ENCODE measurements around the gene EPHB2. TPM values are rescaled to one million over a fixed set of nuclear protein-coding genes. Genes with fewer than 3 reads are reported as not detected.

The EPHB2 gene
- total RNA-seq, 2 experiments from 2014 or later: not detected

DNA sequence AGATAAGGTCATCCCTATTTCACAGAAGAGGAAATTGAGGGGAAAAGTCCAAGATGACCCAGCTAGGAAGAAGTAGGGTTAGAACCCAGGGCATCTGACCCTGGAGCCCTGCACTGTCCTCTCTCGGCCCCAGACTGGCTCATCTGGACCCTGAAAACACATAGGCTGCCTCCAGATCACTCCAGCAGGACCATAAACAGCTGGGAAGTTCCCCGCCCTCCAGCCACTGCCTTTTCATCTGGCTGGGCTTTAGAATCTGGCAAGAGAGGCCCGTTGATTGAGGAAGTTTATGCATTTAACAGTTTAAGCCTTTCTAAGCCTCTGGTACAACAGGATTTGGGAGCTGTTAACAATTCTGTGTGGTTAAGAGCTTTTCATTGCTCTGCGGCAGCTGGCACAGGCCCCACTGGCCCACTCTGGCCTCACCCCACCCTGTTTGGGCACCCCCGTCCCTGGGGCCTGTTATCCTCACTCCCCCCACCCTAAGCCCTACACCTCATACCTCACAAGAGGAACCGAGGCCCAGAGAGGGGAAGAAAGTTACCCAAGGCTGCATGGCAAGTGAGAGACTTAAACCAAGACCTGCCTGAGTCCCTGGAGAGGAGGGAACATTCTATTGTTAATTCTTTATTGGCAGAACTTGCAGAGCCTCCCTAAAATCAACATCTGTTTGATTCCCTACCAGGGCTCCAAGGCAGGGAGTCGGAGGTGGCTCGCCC lies 84.2 kb downstream of the EPHB2 start:
- DNase-seq: no peak
- Mint-ChIP-seq H3K36me3 (ENCODE audit: low read depth) (no peaks in the 10 kb centered on the region), H3K4me1 (ENCODE audit: low read depth) (no peaks in the 10 kb centered on the region), H3K27me3 (ENCODE audit: low read depth) (no peaks in the 10 kb centered on the region), H3K27ac (no peak overlapping the region), H3K9me3 (no peaks in the 10 kb centered on the region), H3K4me3 (no peak overlapping the region)
- CTCF ChIA-PET: no interaction called here
- intact Hi-C loops (cut with micrococcal nuclease): no loop called here

- Mint-ChIP-seq H3K4me1 (ENCODE audit: low read depth) (no peaks in the 10 kb centered on the region), H3K27me3 (ENCODE audit: low read depth) (no peaks in the 10 kb centered on the region), H3K4me3 (no peak overlapping the region), H3K36me3 (ENCODE audit: low read depth) (no peaks in the 10 kb centered on the region), H3K9me3 (no peaks in the 10 kb centered on the region), H3K27ac (no peak overlapping the region)
- no peak for DNase-seq
- intact Hi-C loops (cut with micrococcal nuclease): no loop called here
- CTCF ChIA-PET: no interaction called here
These were observed 84.7 kb downstream of the EPHB2 start for GRCh38 chr1:22795366-22795714.

- intact Hi-C loops (cut with micrococcal nuclease): no loop called here
- Mint-ChIP-seq H3K9me3 (no peaks in the 10 kb centered on the region), H3K27ac (no peak overlapping the region), H3K4me1 (ENCODE audit: low read depth) (no peaks in the 10 kb centered on the region), H3K36me3 (ENCODE audit: low read depth) (no peaks in the 10 kb centered on the region), H3K27me3 (ENCODE audit: low read depth) (no peaks in the 10 kb centered on the region), H3K4me3 (no peak overlapping the region)
- CTCF ChIA-PET: no interaction called here
- no peak for DNase-seq
These were observed 86.0 kb downstream of the EPHB2 start for GRCh38 chr1:22796642-22797041.

GRCh38 chr1:22798083-22798482 lies 87.4 kb downstream of the EPHB2 start:
- Mint-ChIP-seq H3K27me3 (ENCODE audit: low read depth) (no peaks in the 10 kb centered on the region), H3K4me3 (no peak overlapping the region), H3K9me3 (no peaks in the 10 kb centered on the region), H3K4me1 (ENCODE audit: low read depth) (no peaks in the 10 kb centered on the region), H3K27ac (no peak overlapping the region), H3K36me3 (ENCODE audit: low read depth) (no peaks in the 10 kb centered on the region)
- DNase-seq: no peak
- intact Hi-C loops (cut with micrococcal nuclease): no loop called here
- CTCF ChIA-PET: no interaction called here

GRCh38 chr1:22799971-22800370 lies 89.3 kb downstream of the EPHB2 start:
- H3K4me1 Mint-ChIP-seq (ENCODE audit: low read depth): no peaks in the 10 kb centered on the region
- H3K27me3 Mint-ChIP-seq (ENCODE audit: low read depth): no peaks in the 10 kb centered on the region
- DNase-seq: no peak
- H3K27ac Mint-ChIP-seq: no peak overlapping the region
- intact Hi-C loops (cut with micrococcal nuclease): no loop called here
- no peak overlapping the region for H3K4me3 Mint-ChIP-seq
- no peaks in the 10 kb centered on the region for H3K36me3 Mint-ChIP-seq (ENCODE audit: low read depth)
- no peaks in the 10 kb centered on the region for H3K9me3 Mint-ChIP-seq
- CTCF ChIA-PET: no interaction called here

DNA sequence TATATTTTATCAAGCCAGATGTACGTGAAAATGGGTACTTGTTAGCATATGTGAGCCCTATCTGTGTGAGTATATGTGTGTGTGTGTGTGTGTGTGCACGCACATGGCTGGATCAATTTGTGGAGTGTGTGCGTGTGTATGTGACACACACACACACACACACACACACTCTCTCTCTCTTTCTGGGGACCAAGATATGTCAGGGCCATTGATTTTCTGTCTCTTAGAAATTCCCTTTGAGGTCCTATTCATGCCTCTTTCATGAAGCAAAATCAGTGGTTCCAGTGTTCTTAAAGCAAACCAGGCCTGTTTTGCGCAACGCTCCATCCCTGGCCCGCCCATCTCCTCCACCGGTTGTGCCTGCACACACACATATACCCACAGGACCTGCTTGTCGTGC lies 90.0 kb downstream of the EPHB2 start:
- intact Hi-C loops (cut with micrococcal nuclease): no loop called here
- Mint-ChIP-seq H3K4me1 (ENCODE audit: low read depth) (no peaks in the 10 kb centered on the region), H3K27ac (no peak overlapping the region), H3K9me3 (no peaks in the 10 kb centered on the region), H3K4me3 (no peak overlapping the region), H3K27me3 (ENCODE audit: low read depth) (peaks cover 2% of the 10 kb centered on the region), H3K36me3 (ENCODE audit: low read depth) (no peaks in the 10 kb centered on the region)
- CTCF ChIA-PET: no interaction called here
- no peak for DNase-seq

- H3K4me3 Mint-ChIP-seq: no peak overlapping the region
- no peaks in the 10 kb centered on the region for H3K9me3 Mint-ChIP-seq
- DNase-seq: no peak
- no peaks in the 10 kb centered on the region for H3K36me3 Mint-ChIP-seq (ENCODE audit: low read depth)
- H3K27ac Mint-ChIP-seq: no peak overlapping the region
- H3K27me3 Mint-ChIP-seq (ENCODE audit: low read depth): peaks cover 2% of the 10 kb centered on the region
- intact Hi-C loops (cut with micrococcal nuclease): no loop called here
- CTCF ChIA-PET: no interaction called here
- H3K4me1 Mint-ChIP-seq (ENCODE audit: low read depth): no peaks in the 10 kb centered on the region
These were observed 90.7 kb downstream of the EPHB2 start for GRCh38 chr1:22801347-22801746.

DNA sequence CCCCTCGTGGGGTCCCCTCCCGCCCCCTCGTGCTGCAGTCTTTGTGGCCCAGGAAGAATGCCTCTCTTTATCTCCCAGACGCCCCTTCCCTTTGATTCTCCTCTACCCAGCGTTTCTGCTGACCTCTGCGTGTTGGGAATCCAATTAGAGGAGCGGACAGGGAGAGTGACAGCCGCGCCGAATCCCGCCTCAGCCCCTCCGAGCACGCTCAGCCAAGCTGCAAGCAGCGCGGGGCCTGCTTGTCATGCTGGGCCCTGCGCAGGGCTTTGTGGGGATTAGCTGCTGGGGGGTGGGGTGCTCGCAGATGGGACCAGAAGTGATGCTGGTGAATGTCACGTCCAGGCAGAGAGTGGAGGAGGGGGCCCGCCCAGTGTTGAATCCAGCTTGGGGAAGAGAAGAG lies 91.1 kb downstream of the EPHB2 start:
- no peak for DNase-seq

DNA sequence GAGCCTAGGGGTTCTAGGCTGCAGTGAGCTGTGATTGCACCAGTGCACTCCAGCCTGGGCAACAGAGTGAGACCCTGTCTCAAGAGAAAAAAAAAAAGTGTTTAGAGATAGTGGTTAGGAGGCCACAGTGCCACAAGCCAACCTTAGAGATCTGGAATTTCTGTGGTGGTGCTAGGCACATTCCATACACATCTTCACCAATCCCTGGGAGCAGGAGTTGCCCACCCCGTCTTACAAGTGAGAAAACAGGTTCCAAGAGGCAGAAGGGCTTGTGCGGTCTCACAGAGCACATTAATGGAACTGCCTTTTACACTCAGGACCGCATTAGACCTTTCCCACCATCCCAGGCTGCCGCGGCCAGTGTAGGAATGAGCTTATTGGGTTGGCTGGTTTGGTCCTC lies 93.2 kb downstream of the EPHB2 start:
- H3K9me3 Mint-ChIP-seq: no peaks in the 10 kb centered on the region
- H3K27ac Mint-ChIP-seq: no peak overlapping the region
- no peak overlapping the region for H3K4me3 Mint-ChIP-seq
- H3K27me3 Mint-ChIP-seq (ENCODE audit: low read depth): peaks cover 2% of the 10 kb centered on the region
- no peaks in the 10 kb centered on the region for H3K36me3 Mint-ChIP-seq (ENCODE audit: low read depth)
- H3K4me1 Mint-ChIP-seq (ENCODE audit: low read depth): no peaks in the 10 kb centered on the region
- CTCF ChIA-PET: interaction anchor here (0.6 kb wide), 1 partner anchor 33 kb away, joined by 3 read pairs; no protein-coding TSS in a partner anchor
- intact Hi-C loops (cut with micrococcal nuclease): no loop called here
- DNase-seq: no peak

More for the DNA sequence above, 91.1 kb downstream of the EPHB2 start:
- peaks cover 2% of the 10 kb centered on the region for H3K27me3 Mint-ChIP-seq (ENCODE audit: low read depth)
- no peaks in the 10 kb centered on the region for H3K9me3 Mint-ChIP-seq
- H3K4me3 Mint-ChIP-seq: no peak overlapping the region
- intact Hi-C loops (cut with micrococcal nuclease): no loop called here
- CTCF ChIA-PET: no interaction called here
- no peak overlapping the region for H3K27ac Mint-ChIP-seq
- no peaks in the 10 kb centered on the region for H3K4me1 Mint-ChIP-seq (ENCODE audit: low read depth)
- H3K36me3 Mint-ChIP-seq (ENCODE audit: low read depth): no peaks in the 10 kb centered on the region

DNA sequence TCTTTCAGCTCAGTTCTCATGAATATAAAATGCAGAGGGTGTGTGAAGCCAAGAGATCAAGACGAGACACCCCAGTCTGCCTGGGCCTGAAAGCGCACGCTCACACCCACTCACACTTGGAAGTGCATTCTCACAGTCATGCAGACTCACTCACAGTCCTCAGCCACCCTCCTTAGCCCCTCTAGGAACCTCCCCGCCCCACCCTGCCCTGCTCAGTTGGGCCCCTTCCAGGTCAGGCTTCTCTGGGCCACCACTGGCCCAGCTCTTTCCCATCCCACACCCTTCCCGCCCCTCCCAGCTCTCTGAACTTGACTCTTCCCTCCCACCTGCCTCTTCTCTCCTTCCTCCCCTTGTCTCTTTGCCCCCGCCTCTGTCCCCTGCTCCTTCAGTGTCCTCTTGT lies 93.8 kb downstream of the EPHB2 start:
- CTCF ChIA-PET: interaction anchor here (0.6 kb wide), 1 partner anchor 21 kb away, joined by 3 read pairs; no protein-coding TSS in a partner anchor
- Mint-ChIP-seq H3K27me3 (ENCODE audit: low read depth) (peaks cover 2% of the 10 kb centered on the region), H3K4me3 (no peak overlapping the region), H3K4me1 (ENCODE audit: low read depth) (no peaks in the 10 kb centered on the region), H3K9me3 (no peaks in the 10 kb centered on the region), H3K36me3 (ENCODE audit: low read depth) (no peaks in the 10 kb centered on the region), H3K27ac (no peak overlapping the region)
- intact Hi-C loops (cut with micrococcal nuclease): no loop called here
- no peak for DNase-seq

GRCh38 chr1:22804969-22805671 lies 94.5 kb downstream of the EPHB2 start:
- Mint-ChIP-seq H3K4me1 (ENCODE audit: low read depth) (no peaks in the 10 kb centered on the region), H3K36me3 (ENCODE audit: low read depth) (no peaks in the 10 kb centered on the region), H3K27me3 (ENCODE audit: low read depth) (peaks cover 2% of the 10 kb centered on the region), H3K4me3 (no peak overlapping the region), H3K9me3 (no peaks in the 10 kb centered on the region), H3K27ac (no peak overlapping the region)
- CTCF ChIA-PET: no interaction called here
- no peak for DNase-seq
- intact Hi-C loops (cut with micrococcal nuclease): no loop called here

- Mint-ChIP-seq H3K4me1 (ENCODE audit: low read depth) (peaks cover 1% of the 10 kb centered on the region), H3K4me3 (no peak overlapping the region), H3K36me3 (ENCODE audit: low read depth) (no peaks in the 10 kb centered on the region), H3K27me3 (ENCODE audit: low read depth) (peaks cover 2% of the 10 kb centered on the region), H3K27ac (no peak overlapping the region), H3K9me3 (no peaks in the 10 kb centered on the region)
- intact Hi-C loops (cut with micrococcal nuclease): no loop called here
- CTCF ChIA-PET: interaction anchor here (1.5 kb wide), 1 partner anchor 103 kb away, joined by 3 read pairs; no protein-coding TSS in a partner anchor
- no peak for DNase-seq
These were observed 95.0 kb downstream of the EPHB2 start for GRCh38 chr1:22805672-22806038.

GRCh38 chr1:22806584-22806983 lies 95.9 kb downstream of the EPHB2 start:
- H3K4me1 Mint-ChIP-seq (ENCODE audit: low read depth): peaks cover 2% of the 10 kb centered on the region
- no peaks in the 10 kb centered on the region for H3K9me3 Mint-ChIP-seq
- H3K36me3 Mint-ChIP-seq (ENCODE audit: low read depth): no peaks in the 10 kb centered on the region
- DNase-seq: no peak
- H3K4me3 Mint-ChIP-seq: no peak overlapping the region
- CTCF ChIA-PET: interaction anchor here (1.5 kb wide), 1 partner anchor 104 kb away, joined by 3 read pairs; no protein-coding TSS in a partner anchor
- H3K27me3 Mint-ChIP-seq (ENCODE audit: low read depth): peaks cover 2% of the 10 kb centered on the region
- intact Hi-C loops (cut with micrococcal nuclease): no loop called here
- H3K27ac Mint-ChIP-seq: no peak overlapping the region

Measured in activated naive CD4-positive, alpha-beta T cell treated with anti-CD3 and anti-CD28 coated beads for 36 hours (primary cell).